ENCODE results near the gene ZBTB47.

Gene ZBTB47

GRCh38 chr3:42705962-42706585 is 52.6 kb downstream of the ZBTB47 start:
- H3K4me3 ChIP-seq (ENCODE audit: low read length in 2 of 2), result no peak overlapping the region
- no peaks in the 10 kb centered on the region for H3K9me3 ChIP-seq (ENCODE audit: control insufficient read depth in 2 of 2, low read length in 2 of 2)
- no peaks in the 10 kb centered on the region for H3K4me1 ChIP-seq (ENCODE audit: control insufficient read depth in 2 of 2, insufficient read depth in 2 of 2, low read length in 2 of 2)
- no peaks in the 10 kb centered on the region for H3K27me3 ChIP-seq (ENCODE audit: control insufficient read depth in 2 of 2, insufficient read depth in 2 of 2, low read length in 2 of 2)
- H3K27ac ChIP-seq (ENCODE audit: low read depth in 2 of 2, low read length in 2 of 2), result no peak overlapping the region
- H3K36me3 ChIP-seq (ENCODE audit: control insufficient read depth in 2 of 2, insufficient read depth in 2 of 2, low read length in 2 of 2), result no peaks in the 10 kb centered on the region
- H3K9ac ChIP-seq (ENCODE audit: low read depth in 1 of 2, low read length in 2 of 2), result no peak overlapping the region

GRCh38 chr3:42706721-42707619 is 53.5 kb downstream of the ZBTB47 start:
- no peaks in the 10 kb centered on the region for H3K36me3 ChIP-seq (ENCODE audit: control insufficient read depth in 2 of 2, insufficient read depth in 2 of 2, low read length in 2 of 2)
- H3K4me3 ChIP-seq (ENCODE audit: low read length in 2 of 2), result no peak overlapping the region
- H3K9ac ChIP-seq (ENCODE audit: low read depth in 1 of 2, low read length in 2 of 2), result no peak overlapping the region
- no peaks in the 10 kb centered on the region for H3K4me1 ChIP-seq (ENCODE audit: control insufficient read depth in 2 of 2, insufficient read depth in 2 of 2, low read length in 2 of 2)
- H3K9me3 ChIP-seq (ENCODE audit: control insufficient read depth in 2 of 2, low read length in 2 of 2), result no peaks in the 10 kb centered on the region
- H3K27me3 ChIP-seq (ENCODE audit: control insufficient read depth in 2 of 2, insufficient read depth in 2 of 2, low read length in 2 of 2), result no peaks in the 10 kb centered on the region
- no peak overlapping the region for H3K27ac ChIP-seq (ENCODE audit: low read depth in 2 of 2, low read length in 2 of 2)

GRCh38 chr3:42707620-42708355 is 54.3 kb downstream of the ZBTB47 start:
- Histone ChIP-seq H3K27me3 (ENCODE audit: control insufficient read depth in 2 of 2, insufficient read depth in 2 of 2, low read length in 2 of 2) (no peaks in the 10 kb centered on the region), H3K27ac (ENCODE audit: low read depth in 2 of 2, low read length in 2 of 2) (no peak overlapping the region), H3K36me3 (ENCODE audit: control insufficient read depth in 2 of 2, insufficient read depth in 2 of 2, low read length in 2 of 2) (no peaks in the 10 kb centered on the region), H3K4me3 (ENCODE audit: low read length in 2 of 2) (no peak overlapping the region), H3K9me3 (ENCODE audit: control insufficient read depth in 2 of 2, low read length in 2 of 2) (no peaks in the 10 kb centered on the region), H3K9ac (ENCODE audit: low read depth in 1 of 2, low read length in 2 of 2) (no peak overlapping the region), H3K4me1 (ENCODE audit: control insufficient read depth in 2 of 2, insufficient read depth in 2 of 2, low read length in 2 of 2) (no peaks in the 10 kb centered on the region)

- no peaks in the 10 kb centered on the region for H3K4me1 ChIP-seq (ENCODE audit: control insufficient read depth in 2 of 2, insufficient read depth in 2 of 2, low read length in 2 of 2)
- no peak overlapping the region for H3K4me3 ChIP-seq (ENCODE audit: low read length in 2 of 2)
- no peak overlapping the region for H3K9ac ChIP-seq (ENCODE audit: low read depth in 1 of 2, low read length in 2 of 2)
- H3K9me3 ChIP-seq (ENCODE audit: control insufficient read depth in 2 of 2, low read length in 2 of 2), result no peaks in the 10 kb centered on the region
- H3K36me3 ChIP-seq (ENCODE audit: control insufficient read depth in 2 of 2, insufficient read depth in 2 of 2, low read length in 2 of 2), result no peaks in the 10 kb centered on the region
- no peak overlapping the region for H3K27ac ChIP-seq (ENCODE audit: low read depth in 2 of 2, low read length in 2 of 2)
- no peaks in the 10 kb centered on the region for H3K27me3 ChIP-seq (ENCODE audit: control insufficient read depth in 2 of 2, insufficient read depth in 2 of 2, low read length in 2 of 2)
Measured at GRCh38 chr3:42708611-42709151, 55.2 kb downstream of the ZBTB47 start.

- no peak overlapping the region for H3K9ac ChIP-seq (ENCODE audit: low read depth in 1 of 2, low read length in 2 of 2)
- no peak overlapping the region for H3K27ac ChIP-seq (ENCODE audit: low read depth in 2 of 2, low read length in 2 of 2)
- H3K4me1 ChIP-seq (ENCODE audit: control insufficient read depth in 2 of 2, insufficient read depth in 2 of 2, low read length in 2 of 2), result no peaks in the 10 kb centered on the region
- H3K27me3 ChIP-seq (ENCODE audit: control insufficient read depth in 2 of 2, insufficient read depth in 2 of 2, low read length in 2 of 2), result no peaks in the 10 kb centered on the region
- no peaks in the 10 kb centered on the region for H3K9me3 ChIP-seq (ENCODE audit: control insufficient read depth in 2 of 2, low read length in 2 of 2)
- H3K36me3 ChIP-seq (ENCODE audit: control insufficient read depth in 2 of 2, insufficient read depth in 2 of 2, low read length in 2 of 2), result no peaks in the 10 kb centered on the region
- no peak overlapping the region for H3K4me3 ChIP-seq (ENCODE audit: low read length in 2 of 2)
Measured at GRCh38 chr3:42709621-42710020, 56.1 kb downstream of the ZBTB47 start.

- Histone ChIP-seq H3K4me1 (ENCODE audit: control insufficient read depth in 2 of 2, insufficient read depth in 2 of 2, low read length in 2 of 2) (no peaks in the 10 kb centered on the region), H3K9me3 (ENCODE audit: control insufficient read depth in 2 of 2, low read length in 2 of 2) (no peaks in the 10 kb centered on the region), H3K9ac (ENCODE audit: low read depth in 1 of 2, low read length in 2 of 2) (no peak overlapping the region), H3K4me3 (ENCODE audit: low read length in 2 of 2) (no peak overlapping the region), H3K27ac (ENCODE audit: low read depth in 2 of 2, low read length in 2 of 2) (no peak overlapping the region), H3K27me3 (ENCODE audit: control insufficient read depth in 2 of 2, insufficient read depth in 2 of 2, low read length in 2 of 2) (no peaks in the 10 kb centered on the region), H3K36me3 (ENCODE audit: control insufficient read depth in 2 of 2, insufficient read depth in 2 of 2, low read length in 2 of 2) (no peaks in the 10 kb centered on the region)
Measured at GRCh38 chr3:42710323-42711021, 57.0 kb downstream of the ZBTB47 start.

GRCh38 chr3:42711491-42712343 is 58.2 kb downstream of the ZBTB47 start:
- Histone ChIP-seq H3K27ac (ENCODE audit: low read depth in 2 of 2, low read length in 2 of 2) (no peak overlapping the region), H3K4me3 (ENCODE audit: low read length in 2 of 2) (no peak overlapping the region), H3K4me1 (ENCODE audit: control insufficient read depth in 2 of 2, insufficient read depth in 2 of 2, low read length in 2 of 2) (no peaks in the 10 kb centered on the region), H3K9ac (ENCODE audit: low read depth in 1 of 2, low read length in 2 of 2) (no peak overlapping the region), H3K9me3 (ENCODE audit: control insufficient read depth in 2 of 2, low read length in 2 of 2) (no peaks in the 10 kb centered on the region), H3K36me3 (ENCODE audit: control insufficient read depth in 2 of 2, insufficient read depth in 2 of 2, low read length in 2 of 2) (no peaks in the 10 kb centered on the region), H3K27me3 (ENCODE audit: control insufficient read depth in 2 of 2, insufficient read depth in 2 of 2, low read length in 2 of 2) (no peaks in the 10 kb centered on the region)

- no peak overlapping the region for H3K9ac ChIP-seq (ENCODE audit: low read depth in 1 of 2, low read length in 2 of 2)
- H3K36me3 ChIP-seq (ENCODE audit: control insufficient read depth in 2 of 2, insufficient read depth in 2 of 2, low read length in 2 of 2), result no peaks in the 10 kb centered on the region
- no peak overlapping the region for H3K27ac ChIP-seq (ENCODE audit: low read depth in 2 of 2, low read length in 2 of 2)
- no peak overlapping the region for H3K4me3 ChIP-seq (ENCODE audit: low read length in 2 of 2)
- H3K27me3 ChIP-seq (ENCODE audit: control insufficient read depth in 2 of 2, insufficient read depth in 2 of 2, low read length in 2 of 2), result no peaks in the 10 kb centered on the region
- no peaks in the 10 kb centered on the region for H3K4me1 ChIP-seq (ENCODE audit: control insufficient read depth in 2 of 2, insufficient read depth in 2 of 2, low read length in 2 of 2)
- no peaks in the 10 kb centered on the region for H3K9me3 ChIP-seq (ENCODE audit: control insufficient read depth in 2 of 2, low read length in 2 of 2)
Measured at GRCh38 chr3:42712344-42712648, 58.8 kb downstream of the ZBTB47 start.

GRCh38 chr3:42712688-42713372 is 59.3 kb downstream of the ZBTB47 start:
- H3K4me1 ChIP-seq (ENCODE audit: control insufficient read depth in 2 of 2, insufficient read depth in 2 of 2, low read length in 2 of 2), result no peaks in the 10 kb centered on the region
- no peak overlapping the region for H3K4me3 ChIP-seq (ENCODE audit: low read length in 2 of 2)
- H3K36me3 ChIP-seq (ENCODE audit: control insufficient read depth in 2 of 2, insufficient read depth in 2 of 2, low read length in 2 of 2), result no peaks in the 10 kb centered on the region
- H3K27ac ChIP-seq (ENCODE audit: low read depth in 2 of 2, low read length in 2 of 2), result no peak overlapping the region
- H3K27me3 ChIP-seq (ENCODE audit: control insufficient read depth in 2 of 2, insufficient read depth in 2 of 2, low read length in 2 of 2), result no peaks in the 10 kb centered on the region
- no peak overlapping the region for H3K9ac ChIP-seq (ENCODE audit: low read depth in 1 of 2, low read length in 2 of 2)
- H3K9me3 ChIP-seq (ENCODE audit: control insufficient read depth in 2 of 2, low read length in 2 of 2), result no peaks in the 10 kb centered on the region

Data from mucosa of rectum (tissue), 2 donors.